ENCODE measurements around the gene NABP1.

NABP1 gene

GRCh38 chr2:191686066-191686465 is 8.1 kb downstream of the NABP1 start:
- DNase-seq = no peak

GRCh38 chr2:191686729-191687128 is 8.8 kb downstream of the NABP1 start:
- DNase-seq = no peak

- no peak for DNase-seq
Measured at GRCh38 chr2:191687867-191688266, 9.9 kb downstream of the NABP1 start.

GRCh38 chr2:191688934-191689695 is 11.2 kb downstream of the NABP1 start:
- DNase-seq = no peak

- no peak for DNase-seq
Measured at GRCh38 chr2:191690327-191690726, 12.4 kb downstream of the NABP1 start.

- DNase-seq = peak; percentile 60
Measured at GRCh38 chr2:191691016-191691735, 13.2 kb downstream of the NABP1 start.

- DNase-seq = no peak
Measured at GRCh38 chr2:191691898-191692297, 14.0 kb downstream of the NABP1 start.

- DNase-seq = no peak
Measured at GRCh38 chr2:191692502-191693115, 14.7 kb downstream of the NABP1 start.

- no peak for DNase-seq
Measured at GRCh38 chr2:191693166-191693565, 15.2 kb downstream of the NABP1 start.

GRCh38 chr2:191693778-191694177 is 15.8 kb downstream of the NABP1 start:
- no peak for DNase-seq

GRCh38 chr2:191696001-191696400 is 18.1 kb downstream of the NABP1 start:
- DNase-seq = no peak

GRCh38 chr2:191696966-191697365 is 19.0 kb downstream of the NABP1 start:
- no peak for DNase-seq

- no peak for DNase-seq
Measured at GRCh38 chr2:191697870-191698269, 19.9 kb downstream of the NABP1 start.

GRCh38 chr2:191699341-191699945 is 21.5 kb downstream of the NABP1 start:
- DNase-seq = no peak

- DNase-seq = no peak
Measured at GRCh38 chr2:191701029-191701428, 23.1 kb downstream of the NABP1 start.

- DNase-seq = no peak
Measured at GRCh38 chr2:191701696-191702095, 23.8 kb downstream of the NABP1 start.

- DNase-seq = no peak
Measured at GRCh38 chr2:191703079-191703725, 25.3 kb downstream of the NABP1 start.

GRCh38 chr2:191705084-191705483 is 27.1 kb downstream of the NABP1 start:
- no peak for DNase-seq

- no peak for DNase-seq
Measured at GRCh38 chr2:191705701-191706100, 27.8 kb downstream of the NABP1 start.

GRCh38 chr2:191706791-191707190 is 28.9 kb downstream of the NABP1 start:
- no peak for DNase-seq

- no peak for DNase-seq
Measured at GRCh38 chr2:191707542-191707941, 29.6 kb downstream of the NABP1 start.

- DNase-seq = no peak
Measured at GRCh38 chr2:191710411-191710900, 32.5 kb downstream of the NABP1 start.

GRCh38 chr2:191711621-191712020 is 33.7 kb downstream of the NABP1 start:
- DNase-seq = no peak
